ENCODE results near the gene VCPKMT. TPM values are rescaled to one million over a fixed set of nuclear protein-coding genes. Genes with fewer than 3 reads are reported as not detected.
"Not testable (repeated sequence)": the region's sequence is repeated elsewhere in the genome, so short reads cannot be mapped to it uniquely, and the experiment has no call there.

The VCPKMT gene
- total RNA-seq, 1 donor from 2014 or later: 12.3 TPM

DNA sequence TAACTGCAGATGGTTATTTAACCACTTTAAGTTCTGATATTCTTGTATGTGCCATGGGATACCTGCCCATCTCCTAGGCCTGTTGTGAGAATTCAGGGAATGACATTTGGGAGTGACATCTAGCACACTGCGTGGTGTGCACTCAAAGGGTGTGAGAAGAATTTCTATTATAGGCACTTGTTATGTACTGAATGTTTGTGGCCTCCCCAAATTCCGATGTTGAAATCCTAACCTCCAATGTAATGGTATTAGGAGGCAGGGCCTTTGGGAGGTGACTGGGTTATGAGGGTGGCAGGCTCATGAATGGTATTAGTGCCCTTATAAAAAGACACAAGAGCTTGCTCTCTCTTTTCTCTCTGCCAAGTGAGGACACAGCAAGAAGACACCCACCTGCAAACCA, 27.6 kb downstream of the VCPKMT start:
- no peak for DNase-seq (ENCODE audit: low spot score)
- Mint-ChIP-seq H3K4me3 (no peak overlapping the region), H3K9me3 (no peaks in the 10 kb centered on the region), H3K36me3 (ENCODE audit: low read depth) (peaks cover 19% of the 10 kb centered on the region), H3K4me1 (ENCODE audit: low read depth) (peaks cover 77% of the 10 kb centered on the region), H3K27ac (no peak overlapping the region), H3K27me3 (ENCODE audit: insufficient read depth) (no peaks in the 10 kb centered on the region)
- intact Hi-C loops (cut with micrococcal nuclease): no loop called here

DNA sequence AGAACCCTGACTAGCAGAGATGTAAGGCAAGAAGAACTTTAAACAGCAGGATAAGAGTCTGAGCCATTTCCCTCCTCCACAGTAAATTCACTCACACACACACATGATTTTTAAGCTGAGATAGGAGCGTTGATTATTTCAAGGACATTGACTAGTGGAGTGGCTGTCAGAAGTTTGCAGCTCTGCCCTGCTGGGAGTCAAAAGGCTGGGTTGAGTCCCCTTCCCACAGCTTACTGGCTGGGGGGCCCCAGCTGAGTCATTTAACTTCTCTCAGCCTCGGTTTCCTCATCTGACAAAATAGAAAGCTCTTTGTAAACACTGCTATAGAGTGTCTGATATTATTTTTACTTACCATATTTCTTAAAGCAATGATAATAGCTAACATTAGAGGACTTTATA, 28.3 kb downstream of the VCPKMT start:
- intact Hi-C loops (cut with micrococcal nuclease): no loop called here
- DNase-seq (ENCODE audit: low spot score): no peak
- H3K27ac Mint-ChIP-seq: peak overlapping the region; percentile 78
- no peaks in the 10 kb centered on the region for H3K27me3 Mint-ChIP-seq (ENCODE audit: insufficient read depth)
- H3K36me3 Mint-ChIP-seq (ENCODE audit: low read depth): peaks cover 16% of the 10 kb centered on the region
- peaks cover 77% of the 10 kb centered on the region for H3K4me1 Mint-ChIP-seq (ENCODE audit: low read depth)
- no peaks in the 10 kb centered on the region for H3K9me3 Mint-ChIP-seq
- peak overlapping the region; percentile 41 for H3K4me3 Mint-ChIP-seq

- DNase-seq (ENCODE audit: low spot score): no peak
- Mint-ChIP-seq H3K27me3 (ENCODE audit: insufficient read depth) (no peaks in the 10 kb centered on the region), H3K9me3 (no peaks in the 10 kb centered on the region), H3K4me1 (ENCODE audit: low read depth) (peaks cover 80% of the 10 kb centered on the region), H3K36me3 (ENCODE audit: low read depth) (peaks cover 15% of the 10 kb centered on the region), H3K27ac (peak overlapping the region; percentile 78), H3K4me3 (peak overlapping the region; percentile 41)
- intact Hi-C loops (cut with micrococcal nuclease): loop anchor here (1.0 kb wide), 2 partner anchors 9 to 49 kb away; no protein-coding TSS in a partner anchor
Measured at GRCh38 chr14:50087341-50088116, 28.8 kb downstream of the VCPKMT start.

DNA sequence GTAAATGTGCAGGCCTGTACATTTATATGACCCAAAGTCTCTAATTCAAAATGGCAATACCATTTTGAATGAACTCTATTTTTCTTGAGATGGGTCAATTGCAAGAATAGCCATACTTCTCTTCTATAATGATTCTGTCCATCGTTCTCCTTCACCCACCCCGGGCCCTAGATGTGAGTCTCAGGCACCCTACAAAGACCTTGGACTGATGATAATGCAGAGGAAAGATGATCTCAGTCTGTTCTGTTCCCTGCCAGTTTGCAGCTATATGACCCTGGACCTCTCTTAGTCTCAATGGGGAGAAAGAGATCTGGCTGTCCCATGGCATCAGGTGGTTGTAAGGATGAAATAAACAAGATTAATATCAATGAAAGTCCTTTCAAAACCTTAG, 30.1 kb downstream of the VCPKMT start:
- Mint-ChIP-seq H3K9me3 (no peaks in the 10 kb centered on the region), H3K27me3 (ENCODE audit: insufficient read depth) (no peaks in the 10 kb centered on the region), H3K4me1 (ENCODE audit: low read depth) (peaks cover 86% of the 10 kb centered on the region), H3K4me3 (peak overlapping the region; percentile 38), H3K36me3 (ENCODE audit: low read depth) (peaks cover 14% of the 10 kb centered on the region), H3K27ac (peak overlapping the region; percentile 90)
- intact Hi-C loops (cut with micrococcal nuclease): no loop called here
- DNase-seq (ENCODE audit: low spot score): no peak

DNA sequence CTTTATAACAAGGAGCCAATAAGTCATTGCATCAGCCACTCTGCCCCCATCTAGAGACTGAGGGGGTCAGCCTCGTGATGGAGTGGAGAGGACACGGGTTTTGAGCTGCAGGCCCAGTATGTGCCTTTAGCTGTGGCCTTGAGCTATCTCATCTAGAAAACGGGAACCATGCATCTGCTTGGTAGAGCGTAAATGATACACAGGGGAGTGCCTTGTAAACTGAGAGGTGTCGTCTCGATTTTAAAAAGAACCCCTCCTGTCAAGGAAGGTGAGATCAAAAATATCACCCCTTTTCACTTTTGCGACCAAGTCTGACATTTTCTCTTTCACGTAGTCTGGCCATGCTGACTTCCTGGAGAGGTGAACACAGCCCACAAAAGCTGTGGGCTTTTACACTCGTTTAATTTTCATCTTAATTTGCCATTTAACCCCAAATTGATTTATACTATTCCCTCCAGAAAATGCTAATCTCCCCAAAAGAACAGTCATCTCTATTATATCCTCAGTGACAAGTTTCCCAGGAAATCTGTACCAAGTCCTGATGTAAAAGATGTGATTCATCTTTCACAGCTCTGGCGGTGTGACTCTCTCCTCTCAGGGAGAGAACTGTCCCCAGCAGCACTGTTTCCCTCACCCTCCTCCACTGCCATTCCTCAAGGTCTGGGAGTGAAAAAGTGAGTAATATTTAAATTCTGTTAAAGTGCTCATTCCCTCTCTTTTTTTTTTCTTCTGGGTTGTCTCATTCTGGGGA, 30.6 kb downstream of the VCPKMT start:
- Mint-ChIP-seq H3K4me3 (peak overlapping the region; percentile 38), H3K4me1 (ENCODE audit: low read depth) (peaks cover 87% of the 10 kb centered on the region), H3K36me3 (ENCODE audit: low read depth) (peaks cover 11% of the 10 kb centered on the region), H3K27me3 (ENCODE audit: insufficient read depth) (no peaks in the 10 kb centered on the region), H3K27ac (peak overlapping the region; percentile 90), H3K9me3 (no peaks in the 10 kb centered on the region)
- intact Hi-C loops (cut with micrococcal nuclease): no loop called here
- DNase-seq (ENCODE audit: low spot score): no peak

DNA sequence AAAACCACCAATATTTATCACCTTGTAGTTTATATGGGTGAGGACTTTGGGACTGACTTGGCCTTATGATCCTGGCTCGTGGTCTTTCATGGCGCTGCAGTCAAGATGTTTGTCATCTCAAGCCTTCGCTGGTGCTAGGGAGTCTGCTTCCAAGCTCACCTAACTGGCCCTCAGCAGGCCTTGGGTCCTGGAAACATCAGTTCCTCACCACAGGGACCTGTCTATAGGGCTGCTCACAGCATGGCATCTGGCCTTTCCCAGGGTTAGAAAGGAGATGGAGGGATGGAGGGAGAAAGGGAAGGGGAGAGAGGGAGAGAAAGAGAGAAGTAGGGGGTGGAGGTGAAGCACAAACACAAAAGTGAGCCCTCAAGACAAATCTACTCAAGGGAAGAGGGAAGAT, 31.7 kb downstream of the VCPKMT start:
- H3K36me3 Mint-ChIP-seq (ENCODE audit: low read depth): peaks cover 7% of the 10 kb centered on the region
- no peak for DNase-seq (ENCODE audit: low spot score)
- peaks cover 84% of the 10 kb centered on the region for H3K4me1 Mint-ChIP-seq (ENCODE audit: low read depth)
- intact Hi-C loops (cut with micrococcal nuclease): no loop called here
- no peaks in the 10 kb centered on the region for H3K9me3 Mint-ChIP-seq
- H3K4me3 Mint-ChIP-seq: peak overlapping the region; percentile 38
- H3K27me3 Mint-ChIP-seq (ENCODE audit: insufficient read depth): no peaks in the 10 kb centered on the region
- peak overlapping the region; percentile 90 for H3K27ac Mint-ChIP-seq

DNA sequence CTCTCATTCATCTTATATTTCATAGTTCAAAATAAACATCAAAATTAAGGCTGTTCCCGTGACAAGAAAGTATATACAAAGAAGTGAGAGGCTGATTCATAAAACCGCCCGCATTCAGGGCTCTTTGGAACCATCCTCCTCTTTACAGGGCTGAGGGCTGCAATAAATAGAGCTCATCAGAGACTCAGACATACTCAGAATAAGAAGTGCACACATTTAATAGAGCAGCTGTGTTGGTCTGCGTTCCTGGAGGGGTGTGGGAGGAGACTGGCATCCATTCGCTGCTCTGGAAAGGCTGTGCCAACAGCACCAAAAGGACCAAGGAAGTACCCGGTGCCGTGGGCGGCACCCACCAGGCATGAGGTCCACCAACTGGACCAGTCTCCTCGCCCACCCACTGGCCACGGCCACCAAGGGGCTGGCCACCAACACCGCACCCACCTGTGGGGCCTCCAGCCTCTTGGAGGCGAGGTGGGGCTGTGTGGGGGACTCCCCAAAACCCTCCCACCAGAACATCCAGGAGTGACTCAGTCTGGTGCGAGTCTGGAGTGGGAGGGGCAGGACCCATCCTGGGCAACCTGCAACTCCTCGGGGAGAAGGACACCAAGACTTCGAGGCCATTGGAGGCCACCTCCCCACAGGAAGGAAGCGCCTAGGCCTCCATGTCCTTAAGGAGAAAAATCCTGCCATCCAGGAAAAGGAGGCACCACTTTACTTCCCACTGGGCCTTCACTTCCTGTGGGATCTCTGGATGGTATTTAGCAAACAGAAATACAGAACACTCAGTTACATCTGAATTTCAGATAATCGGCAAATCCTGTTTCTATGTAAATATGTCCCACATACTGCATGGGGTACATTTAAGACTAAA, 32.7 kb downstream of the VCPKMT start:
- H3K9me3 Mint-ChIP-seq: no peaks in the 10 kb centered on the region
- H3K4me1 Mint-ChIP-seq (ENCODE audit: low read depth): peaks cover 77% of the 10 kb centered on the region
- H3K36me3 Mint-ChIP-seq (ENCODE audit: low read depth): peaks cover 6% of the 10 kb centered on the region

GRCh38 chr14:50082784-50083466, 33.4 kb downstream of the VCPKMT start:
- Mint-ChIP-seq H3K36me3 (ENCODE audit: low read depth) (peaks cover 6% of the 10 kb centered on the region), H3K9me3 (no peaks in the 10 kb centered on the region), H3K4me1 (ENCODE audit: low read depth) (peaks cover 70% of the 10 kb centered on the region), H3K27ac (peak overlapping the region; percentile 90), H3K4me3 (peak overlapping the region; percentile 16), H3K27me3 (ENCODE audit: insufficient read depth) (no peaks in the 10 kb centered on the region)
- DNase-seq (ENCODE audit: low spot score): peak; percentile 84
- intact Hi-C loops (cut with micrococcal nuclease): loop anchor here (1.0 to 2.0 kb wide), 13 partner anchors 13 to 438 kb away; no protein-coding TSS in a partner anchor

More for the DNA sequence above, 32.7 kb downstream of the VCPKMT start:
- intact Hi-C loops (cut with micrococcal nuclease): loop anchor here (1.0 to 2.0 kb wide), 13 partner anchors 13 to 438 kb away; no protein-coding TSS in a partner anchor
- Mint-ChIP-seq H3K27ac (peak overlapping the region; percentile 90), H3K27me3 (ENCODE audit: insufficient read depth) (no peaks in the 10 kb centered on the region), H3K4me3 (peak overlapping the region; percentile 16)
- peak; percentile 44 for DNase-seq (ENCODE audit: low spot score)

DNA sequence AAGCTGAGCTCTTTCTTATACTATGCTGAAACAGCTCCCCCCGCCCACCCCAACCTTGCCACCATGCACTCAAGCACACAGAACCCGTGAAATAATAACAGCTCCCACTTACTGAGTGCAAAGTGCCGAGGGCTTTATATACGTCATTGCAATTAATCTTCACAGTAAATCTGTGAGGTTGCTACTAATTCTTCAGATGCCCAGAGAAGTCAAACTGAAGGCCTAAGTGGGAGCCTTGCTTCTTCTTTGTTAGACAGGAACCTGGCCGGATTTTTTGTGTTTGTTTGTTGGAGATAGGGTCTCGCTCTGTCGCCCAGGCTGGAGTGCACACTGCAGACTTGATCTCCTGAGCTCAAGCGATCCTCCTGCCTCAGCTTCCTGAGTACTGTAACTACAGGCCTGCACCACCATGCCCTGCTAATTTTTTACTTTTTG, 34.0 kb downstream of the VCPKMT start:
- Mint-ChIP-seq H3K27ac (peak overlapping the region; percentile 90), H3K4me1 (ENCODE audit: low read depth) (peaks cover 64% of the 10 kb centered on the region), H3K9me3 (no peaks in the 10 kb centered on the region), H3K36me3 (ENCODE audit: low read depth) (peaks cover 6% of the 10 kb centered on the region), H3K4me3 (peak overlapping the region; percentile 16), H3K27me3 (ENCODE audit: insufficient read depth) (no peaks in the 10 kb centered on the region)
- DNase-seq (ENCODE audit: low spot score): no peak
- intact Hi-C loops (cut with micrococcal nuclease): loop anchor here (2.0 kb wide), 1 partner anchor 188 kb away; no protein-coding TSS in a partner anchor

GRCh38 chr14:50079103-50079502, 37.3 kb downstream of the VCPKMT start:
- intact Hi-C loops (cut with micrococcal nuclease); H3K9me3 Mint-ChIP-seq; DNase-seq (ENCODE audit: low spot score); H3K27ac Mint-ChIP-seq; H3K27me3 Mint-ChIP-seq (ENCODE audit: insufficient read depth); H3K4me3 Mint-ChIP-seq: not testable (repeated sequence)
- peaks cover 41% of the 10 kb centered on the region for H3K4me1 Mint-ChIP-seq (ENCODE audit: low read depth)
- peaks cover 13% of the 10 kb centered on the region for H3K36me3 Mint-ChIP-seq (ENCODE audit: low read depth)

DNA sequence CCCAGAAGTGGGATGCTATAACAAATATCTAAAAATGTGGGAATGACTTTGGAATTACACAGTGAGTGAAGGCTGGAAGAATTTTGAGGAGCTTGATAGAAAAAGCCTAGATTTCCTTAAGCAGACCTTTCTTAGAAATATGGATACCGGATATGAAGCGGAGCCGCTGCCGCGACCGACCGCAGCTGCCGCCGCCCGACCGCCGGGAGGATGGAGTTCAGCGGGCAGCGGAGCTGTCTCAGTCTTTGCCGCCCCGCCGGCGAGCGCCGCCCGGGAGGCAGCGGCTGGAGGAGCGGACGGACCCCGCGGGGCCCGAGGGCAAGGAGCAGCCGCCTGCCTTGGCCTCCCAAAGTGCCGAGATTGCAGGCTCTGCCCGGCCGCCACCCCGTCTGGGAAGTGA, 42.7 kb downstream of the VCPKMT start:
- H3K27ac Mint-ChIP-seq; H3K9me3 Mint-ChIP-seq; intact Hi-C loops (cut with micrococcal nuclease); H3K4me3 Mint-ChIP-seq; H3K27me3 Mint-ChIP-seq (ENCODE audit: insufficient read depth); DNase-seq (ENCODE audit: low spot score): not testable (repeated sequence)
- peaks cover 16% of the 10 kb centered on the region for H3K4me1 Mint-ChIP-seq (ENCODE audit: low read depth)
- peaks cover 15% of the 10 kb centered on the region for H3K36me3 Mint-ChIP-seq (ENCODE audit: low read depth)

DNA sequence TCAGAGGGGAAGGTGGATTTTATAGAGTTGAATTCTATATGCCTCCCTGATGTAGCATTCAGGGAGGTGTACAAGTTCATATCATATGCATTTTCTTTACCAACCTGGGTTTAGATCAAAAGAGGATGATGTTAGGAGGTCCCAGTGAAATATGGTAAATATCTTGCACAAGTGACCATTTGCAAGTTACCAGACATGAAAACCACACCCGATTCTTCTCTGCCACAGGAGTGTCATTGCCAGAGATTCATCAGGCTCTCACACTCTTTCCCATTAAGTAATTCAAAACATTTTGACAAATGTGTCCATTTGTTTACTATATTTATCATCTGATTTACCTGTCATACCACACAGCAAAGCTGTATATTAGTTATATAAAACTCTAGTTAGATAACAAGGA, 44.0 kb downstream of the VCPKMT start:
- H3K27ac Mint-ChIP-seq: no peak overlapping the region
- intact Hi-C loops (cut with micrococcal nuclease): no loop called here
- H3K9me3 Mint-ChIP-seq: peaks cover 3% of the 10 kb centered on the region
- H3K4me1 Mint-ChIP-seq (ENCODE audit: low read depth): peaks cover 25% of the 10 kb centered on the region
- H3K4me3 Mint-ChIP-seq: no peak overlapping the region
- H3K36me3 Mint-ChIP-seq (ENCODE audit: low read depth): peaks cover 17% of the 10 kb centered on the region
- DNase-seq (ENCODE audit: low spot score): no peak
- H3K27me3 Mint-ChIP-seq (ENCODE audit: insufficient read depth): no peaks in the 10 kb centered on the region
